OCI-LY1 (cell line): ENCODE measurements around the gene TNS3.

Experiments
- CTCF ChIP-seq: fragments of 200-600 bp; sonication (generic), shearing (Covaris generic); IDR thresholded peaks from 2 replicates; pipeline ENCODE4 v1.5.1; 2017; ENCODE audit warnings: mild to moderate bottlenecking, antibody characterized with exemption, low read length, moderate library complexity, mixed read lengths
- EZH2 ChIP-seq: fragments of 200-600 bp; sonication (generic), shearing (Covaris generic); IDR thresholded peaks from 2 replicates; pipeline ENCODE4 v1.8.0; 2017; ENCODE audit warnings: borderline replicate concordance, mixed run types, mild to moderate bottlenecking, antibody characterized with exemption, low read length, moderate library complexity, mixed read lengths

- TF ChIP-seq CTCF (no peak), EZH2 (no peak)
These were observed 220.7 kb downstream of the TNS3 start for GRCh38 chr7:47361236-47361635.
